ENCODE results near the gene MST1R.

MST1R gene

GRCh38 chr3:49877716-49878115 is 26.0 kb downstream of the MST1R start:
- TF ChIP-seq CTCF (IDR thresholded peaks at IDR 0.05; ENCODE audit: insufficient read depth, low read depth, low read length, missing control alignments): no peak
- no peak for DNase-seq (ENCODE audit: low read depth)
- H3K4me3 ChIP-seq (ENCODE audit: low read length): no peak overlapping the region

GRCh38 chr3:49876567-49876966 is 27.1 kb downstream of the MST1R start:
- DNase-seq (ENCODE audit: low read depth): no peak
- no peak for TF ChIP-seq CTCF (IDR thresholded peaks at IDR 0.05; ENCODE audit: insufficient read depth, low read depth, low read length, missing control alignments)
- no peak overlapping the region for H3K4me3 ChIP-seq (ENCODE audit: low read length)

- no peak overlapping the region for H3K4me3 ChIP-seq (ENCODE audit: low read length)
- no peak for TF ChIP-seq CTCF (IDR thresholded peaks at IDR 0.05; ENCODE audit: insufficient read depth, low read depth, low read length, missing control alignments)
- DNase-seq (ENCODE audit: low read depth): no peak
Measured at GRCh38 chr3:49873623-49874022, 30.1 kb downstream of the MST1R start.

- no peak overlapping the region for H3K4me3 ChIP-seq (ENCODE audit: low read length)
- TF ChIP-seq CTCF (IDR thresholded peaks at IDR 0.05; ENCODE audit: insufficient read depth, low read depth, low read length, missing control alignments): no peak
- no peak for DNase-seq (ENCODE audit: low read depth)
Measured at GRCh38 chr3:49872801-49873281, 30.8 kb downstream of the MST1R start.

DNA sequence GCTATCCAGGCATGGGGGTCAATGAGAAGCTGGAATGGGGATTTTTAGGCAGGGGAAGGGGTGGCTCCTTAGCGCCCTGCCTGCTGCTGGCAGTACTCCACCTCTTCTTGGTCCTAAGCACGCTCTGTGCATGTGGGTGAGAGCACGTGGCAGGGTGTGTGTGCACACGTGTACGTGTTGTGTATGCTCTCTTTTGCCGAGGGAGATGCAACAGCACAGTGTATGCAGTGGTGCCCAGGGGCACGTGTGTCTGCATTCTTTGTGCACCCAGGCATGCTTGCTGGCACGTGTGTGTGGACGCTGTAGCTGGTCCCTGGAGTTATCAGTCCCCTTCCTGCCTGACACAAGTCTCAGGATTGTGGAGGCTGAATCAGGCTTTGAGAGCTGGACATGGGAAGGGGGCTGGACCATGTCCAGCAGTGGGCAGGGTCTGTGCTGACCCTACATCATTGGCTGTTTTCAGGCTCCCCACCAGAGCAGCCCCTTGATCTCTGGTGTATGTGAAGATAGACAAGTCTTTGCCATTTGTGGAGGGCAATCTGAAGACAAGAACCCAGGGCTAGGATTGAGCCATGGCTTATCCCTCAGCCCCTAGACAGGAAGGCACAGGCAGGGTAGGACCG is 32.0 kb downstream of the MST1R start:
- H3K4me3 ChIP-seq (ENCODE audit: low read length): no peak overlapping the region
- TF ChIP-seq CTCF (IDR thresholded peaks at IDR 0.05; ENCODE audit: insufficient read depth, low read depth, low read length, missing control alignments): no peak
- no peak for DNase-seq (ENCODE audit: low read depth)

DNA sequence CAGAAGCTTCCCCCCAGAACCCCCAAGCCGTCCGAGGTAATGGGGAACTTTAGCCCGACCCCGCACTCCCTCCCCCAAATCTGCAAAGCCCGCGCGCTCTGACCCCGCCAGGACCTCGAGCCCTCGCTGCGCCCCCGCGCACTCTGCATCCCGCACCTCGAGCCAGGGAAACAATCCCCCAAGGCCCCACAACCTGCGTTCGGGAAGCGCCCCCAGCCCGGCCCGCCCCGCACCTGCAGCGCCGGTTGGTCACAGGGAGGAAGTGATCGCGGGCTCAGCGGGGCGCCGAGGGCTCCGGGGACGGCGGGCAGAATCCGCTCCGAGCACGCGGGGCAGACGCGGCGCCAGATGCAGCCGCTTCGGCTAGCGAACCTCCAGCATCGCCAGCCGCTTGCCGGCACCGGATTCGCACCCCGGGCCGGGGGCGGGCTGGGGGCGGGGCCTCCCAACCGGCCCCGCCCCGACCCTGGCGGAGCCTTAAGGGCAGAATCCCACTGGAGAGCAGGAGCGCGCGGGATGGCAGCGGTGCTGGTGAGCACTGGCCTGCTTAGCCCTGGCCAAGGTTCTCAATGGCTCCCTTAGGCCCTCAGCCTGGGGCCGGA is 34.0 kb downstream of the MST1R start, which contains the start of gene CAMKV:
Gene CAMKV (minus strand): TSS at position 382 of the 602 bp plus-strand sequence. CDS start 7,518 bp downstream, outside the sequence.
- no peak for TF ChIP-seq CTCF (IDR thresholded peaks at IDR 0.05; ENCODE audit: insufficient read depth, low read depth, low read length, missing control alignments)
- no peak for DNase-seq (ENCODE audit: low read depth)
- H3K4me3 ChIP-seq (ENCODE audit: low read length): no peak within 1 kb of the TSS

Data from epithelial cell of esophagus (primary cell).